ENCODE measurements around the gene RASSF3. TPM values are rescaled to one million over a fixed set of nuclear protein-coding genes. Genes with fewer than 3 reads are reported as not detected.

Gene RASSF3
- total RNA-seq, 1 donor from 2014 or later = 14.9 TPM

GRCh38 chr12:64595863-64596793 is 14.2 kb upstream of the RASSF3 start:
- H3K4me3 ChIP-seq (ENCODE audit: low read depth, low read length) = no peak overlapping the region
- no peak for DNase-seq (ENCODE audit: low read depth)
- TF ChIP-seq, protein P1, sequence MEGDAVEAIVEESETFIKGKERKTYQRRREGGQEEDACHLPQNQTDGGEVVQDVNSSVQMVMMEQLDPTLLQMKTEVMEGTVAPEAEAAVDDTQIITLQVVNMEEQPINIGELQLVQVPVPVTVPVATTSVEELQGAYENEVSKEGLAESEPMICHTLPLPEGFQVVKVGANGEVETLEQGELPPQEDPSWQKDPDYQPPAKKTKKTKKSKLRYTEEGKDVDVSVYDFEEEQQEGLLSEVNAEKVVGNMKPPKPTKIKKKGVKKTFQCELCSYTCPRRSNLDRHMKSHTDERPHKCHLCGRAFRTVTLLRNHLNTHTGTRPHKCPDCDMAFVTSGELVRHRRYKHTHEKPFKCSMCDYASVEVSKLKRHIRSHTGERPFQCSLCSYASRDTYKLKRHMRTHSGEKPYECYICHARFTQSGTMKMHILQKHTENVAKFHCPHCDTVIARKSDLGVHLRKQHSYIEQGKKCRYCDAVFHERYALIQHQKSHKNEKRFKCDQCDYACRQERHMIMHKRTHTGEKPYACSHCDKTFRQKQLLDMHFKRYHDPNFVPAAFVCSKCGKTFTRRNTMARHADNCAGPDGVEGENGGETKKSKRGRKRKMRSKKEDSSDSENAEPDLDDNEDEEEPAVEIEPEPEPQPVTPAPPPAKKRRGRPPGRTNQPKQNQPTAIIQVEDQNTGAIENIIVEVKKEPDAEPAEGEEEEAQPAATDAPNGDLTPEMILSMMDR (conservative IDR thresholded peaks at IDR 0.05; ENCODE audit: low read depth, low read length) = no peak

DNA sequence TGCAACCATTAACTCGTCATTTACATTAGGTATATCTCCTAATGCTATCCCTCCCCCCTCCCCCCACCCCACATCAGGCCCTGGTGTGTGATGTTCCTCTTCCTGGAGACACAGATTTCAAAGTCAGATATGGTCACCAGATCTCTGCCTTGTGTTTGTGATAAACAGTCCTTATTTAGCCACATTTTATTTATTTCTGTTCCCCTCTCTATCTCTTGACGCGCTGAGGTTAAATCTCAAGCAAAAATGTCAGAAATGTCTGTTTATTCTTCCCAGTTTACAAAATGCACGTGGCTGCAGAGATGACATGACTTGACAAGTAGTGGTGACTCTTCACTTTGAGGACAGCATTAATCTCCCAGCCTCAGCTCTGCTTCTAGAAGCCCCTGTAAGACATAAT is 11.5 kb upstream of the RASSF3 start:
- no peak for DNase-seq (ENCODE audit: low read depth)
- H3K4me3 ChIP-seq (ENCODE audit: low read depth, low read length) = no peak overlapping the region
- TF ChIP-seq, protein P1 (conservative IDR thresholded peaks at IDR 0.05; ENCODE audit: low read depth, low read length) = no peak

DNA sequence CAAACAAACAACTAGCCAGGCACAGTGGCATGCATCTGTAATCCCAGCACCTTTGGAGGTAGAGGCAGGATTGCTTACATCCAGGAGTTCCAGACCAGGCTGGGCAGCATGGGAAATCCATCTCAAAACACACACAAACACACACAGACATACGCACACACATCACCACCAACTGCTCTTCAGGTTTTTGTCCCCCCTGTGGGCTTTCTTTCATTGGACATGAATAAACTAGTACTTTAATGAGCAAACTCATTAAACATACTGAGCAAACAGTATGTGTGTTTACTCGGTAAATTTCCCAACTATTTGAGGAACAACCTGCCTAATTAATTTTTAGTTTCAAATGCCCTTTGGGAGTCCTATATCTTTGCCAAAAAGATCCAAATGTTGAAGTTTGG is 10.1 kb upstream of the RASSF3 start:
- TF ChIP-seq, protein P1 (conservative IDR thresholded peaks at IDR 0.05; ENCODE audit: low read depth, low read length) = no peak
- no peak overlapping the region for H3K4me3 ChIP-seq (ENCODE audit: low read depth, low read length)
- DNase-seq (ENCODE audit: low read depth) = no peak

GRCh38 chr12:64603183-64603841 is 7.0 kb upstream of the RASSF3 start:
- TF ChIP-seq, protein P1 (conservative IDR thresholded peaks at IDR 0.05; ENCODE audit: low read depth, low read length) = no peak
- no peak overlapping the region for H3K4me3 ChIP-seq (ENCODE audit: low read depth, low read length)
- no peak for DNase-seq (ENCODE audit: low read depth)

GRCh38 chr12:64608901-64609535 is 1.3 kb upstream of the RASSF3 start:
- TF ChIP-seq, protein P1 (conservative IDR thresholded peaks at IDR 0.05; ENCODE audit: low read depth, low read length) = peak; percentile 25
- DNase-seq (ENCODE audit: low read depth) = no peak
- peak overlapping the region; percentile 84 for H3K4me3 ChIP-seq (ENCODE audit: low read depth, low read length)

- TF ChIP-seq, protein P1 (conservative IDR thresholded peaks at IDR 0.05; ENCODE audit: low read depth, low read length) = no peak
- peak overlapping the region; percentile 84 for H3K4me3 ChIP-seq (ENCODE audit: low read depth, low read length)
- no peak for DNase-seq (ENCODE audit: low read depth)
These were observed 688 bp upstream of the RASSF3 start for GRCh38 chr12:64609536-64610078.
